WI38 (cell line): ENCODE measurements around the gene ODAD3.
"Not testable (repeated sequence)": the region's sequence is repeated elsewhere in the genome, so short reads cannot be mapped to it uniquely, and the experiment has no call there.

ENCODE experiments used
- H3K4me3 ChIP-seq: 2 replicates; pipeline ENCODE4 v1.5.1; 2011; ENCODE audit warnings: low read depth, mild to moderate bottlenecking, control low read depth, low read length
- TF ChIP-seq, protein P1 (sequence below): IDR thresholded peaks from 2 replicates; pipeline ENCODE4 v1.5.1; 2012; ENCODE audit warnings: low read depth, mild to moderate bottlenecking, control low read depth, low read length

The ODAD3 gene

GRCh38 chr19:11380653-11381537 lies 54.0 kb downstream of the ODAD3 start:
- TF ChIP-seq, protein P1, sequence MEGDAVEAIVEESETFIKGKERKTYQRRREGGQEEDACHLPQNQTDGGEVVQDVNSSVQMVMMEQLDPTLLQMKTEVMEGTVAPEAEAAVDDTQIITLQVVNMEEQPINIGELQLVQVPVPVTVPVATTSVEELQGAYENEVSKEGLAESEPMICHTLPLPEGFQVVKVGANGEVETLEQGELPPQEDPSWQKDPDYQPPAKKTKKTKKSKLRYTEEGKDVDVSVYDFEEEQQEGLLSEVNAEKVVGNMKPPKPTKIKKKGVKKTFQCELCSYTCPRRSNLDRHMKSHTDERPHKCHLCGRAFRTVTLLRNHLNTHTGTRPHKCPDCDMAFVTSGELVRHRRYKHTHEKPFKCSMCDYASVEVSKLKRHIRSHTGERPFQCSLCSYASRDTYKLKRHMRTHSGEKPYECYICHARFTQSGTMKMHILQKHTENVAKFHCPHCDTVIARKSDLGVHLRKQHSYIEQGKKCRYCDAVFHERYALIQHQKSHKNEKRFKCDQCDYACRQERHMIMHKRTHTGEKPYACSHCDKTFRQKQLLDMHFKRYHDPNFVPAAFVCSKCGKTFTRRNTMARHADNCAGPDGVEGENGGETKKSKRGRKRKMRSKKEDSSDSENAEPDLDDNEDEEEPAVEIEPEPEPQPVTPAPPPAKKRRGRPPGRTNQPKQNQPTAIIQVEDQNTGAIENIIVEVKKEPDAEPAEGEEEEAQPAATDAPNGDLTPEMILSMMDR, result peak; percentile 66
- H3K4me3 ChIP-seq, result peak overlapping the region; percentile 75

DNA sequence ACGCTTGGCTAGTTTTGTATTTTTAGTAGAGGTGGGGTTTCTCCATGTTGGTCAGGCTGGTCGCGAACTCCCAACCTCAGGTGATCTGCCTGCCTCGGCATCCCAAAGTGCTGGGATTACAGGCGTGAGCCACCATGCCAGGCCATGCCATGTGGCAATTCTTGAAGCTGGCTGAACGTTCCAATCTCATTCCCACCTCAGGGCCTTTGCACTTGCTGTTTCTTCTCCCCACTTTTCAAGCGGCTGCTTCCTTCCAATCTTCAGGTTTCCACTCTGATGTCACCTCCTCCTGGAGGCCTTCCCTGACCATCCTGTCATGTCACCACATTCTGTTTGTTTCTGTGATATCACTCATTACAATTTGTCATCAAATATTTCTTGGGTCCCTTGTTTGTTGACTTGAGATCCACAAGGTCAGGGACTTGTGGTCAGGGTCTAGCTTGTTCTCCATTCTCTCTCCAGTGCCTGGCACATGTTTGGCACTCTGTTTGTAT lies 55.0 kb downstream of the ODAD3 start:
- H3K4me3 ChIP-seq, result peak overlapping the region; percentile 75; the same call in 1 of the 2 replicates
- TF ChIP-seq, protein P1, result no peak

DNA sequence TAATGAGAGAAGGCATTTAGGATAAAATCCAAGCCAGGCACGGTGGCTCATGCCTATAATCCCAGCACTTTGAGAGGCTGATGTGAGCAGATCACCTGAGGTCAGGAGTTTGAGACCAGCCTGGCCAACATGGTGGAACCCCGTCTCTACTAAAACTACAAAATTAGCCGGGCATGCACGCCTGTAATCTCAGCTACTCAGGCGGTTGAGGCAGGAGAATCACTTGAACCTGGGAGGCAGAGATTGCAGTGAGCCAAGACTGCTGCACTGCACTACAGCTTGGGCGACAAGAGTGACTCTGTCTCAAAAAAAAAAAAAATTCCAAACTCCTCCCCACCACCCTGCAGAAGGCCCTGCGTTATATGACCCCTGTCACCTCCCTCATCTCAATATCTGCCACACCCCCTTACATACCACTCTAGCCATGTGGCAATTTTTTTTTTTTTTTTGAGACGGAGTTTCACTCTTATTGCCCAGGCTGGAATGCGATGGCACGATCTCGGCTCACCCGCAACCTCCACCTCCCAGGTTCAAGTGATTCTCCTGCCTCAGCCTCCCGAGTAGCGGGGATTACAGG lies 55.6 kb downstream of the ODAD3 start:
- not testable (repeated sequence) for H3K4me3 ChIP-seq

- H3K4me3 ChIP-seq, result no peak overlapping the region
- TF ChIP-seq, protein P1, result peak; percentile 29
Measured at GRCh38 chr19:11378319-11379189, 56.4 kb downstream of the ODAD3 start.

GRCh38 chr19:11377756-11378155 lies 57.2 kb downstream of the ODAD3 start:
- TF ChIP-seq, protein P1, result no peak
- no peak overlapping the region for H3K4me3 ChIP-seq

DNA sequence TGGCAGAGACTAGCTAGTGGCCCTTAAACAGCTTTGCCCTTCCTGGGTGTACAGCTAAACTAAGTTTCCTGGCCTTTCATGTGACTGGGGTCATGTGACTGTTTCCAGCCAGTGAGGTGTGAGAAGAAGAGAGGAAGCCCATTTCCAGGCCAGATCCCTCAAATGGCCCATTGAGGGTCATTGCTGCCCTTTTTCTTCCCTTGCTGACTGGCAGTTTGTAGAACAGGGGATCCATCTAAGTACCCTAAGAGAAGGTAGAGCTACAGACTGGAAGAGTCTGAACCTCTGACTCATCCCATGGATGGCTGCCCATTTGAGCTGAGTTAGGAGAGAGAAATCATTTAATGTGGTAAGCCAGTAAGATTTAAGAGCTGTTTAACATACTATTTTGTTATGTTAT lies 57.7 kb downstream of the ODAD3 start:
- TF ChIP-seq, protein P1, result no peak
- no peak overlapping the region for H3K4me3 ChIP-seq

- peak overlapping the region; percentile 34 for H3K4me3 ChIP-seq
- TF ChIP-seq, protein P1, result no peak
Measured at GRCh38 chr19:11375143-11375948, 59.6 kb downstream of the ODAD3 start.
